Lower leg skin (tissue), 3 donors: ENCODE data around the gene PPP1R9B.

Experiments used
- POLR2A ChIP-seq, 2 donors: fragments of 450-650 bp; IDR thresholded peaks; one replicate each; pipeline ENCODE4 v1.6.1; 2016 to 2017; ENCODE audit warnings: antibody characterized with exemption in 2 of 2, mild to moderate bottlenecking in 1 of 2, moderate library complexity in 1 of 2
- TF ChIP-seq, protein P1 (sequence below), 3 donors: fragments of 450-650 bp; IDR thresholded peaks; one replicate each; pipeline ENCODE4 v1.5.1; 2016; ENCODE audit warnings: antibody characterized with exemption in 3 of 3, mild to moderate bottlenecking in 3 of 3, moderate library complexity in 2 of 3

DNA sequence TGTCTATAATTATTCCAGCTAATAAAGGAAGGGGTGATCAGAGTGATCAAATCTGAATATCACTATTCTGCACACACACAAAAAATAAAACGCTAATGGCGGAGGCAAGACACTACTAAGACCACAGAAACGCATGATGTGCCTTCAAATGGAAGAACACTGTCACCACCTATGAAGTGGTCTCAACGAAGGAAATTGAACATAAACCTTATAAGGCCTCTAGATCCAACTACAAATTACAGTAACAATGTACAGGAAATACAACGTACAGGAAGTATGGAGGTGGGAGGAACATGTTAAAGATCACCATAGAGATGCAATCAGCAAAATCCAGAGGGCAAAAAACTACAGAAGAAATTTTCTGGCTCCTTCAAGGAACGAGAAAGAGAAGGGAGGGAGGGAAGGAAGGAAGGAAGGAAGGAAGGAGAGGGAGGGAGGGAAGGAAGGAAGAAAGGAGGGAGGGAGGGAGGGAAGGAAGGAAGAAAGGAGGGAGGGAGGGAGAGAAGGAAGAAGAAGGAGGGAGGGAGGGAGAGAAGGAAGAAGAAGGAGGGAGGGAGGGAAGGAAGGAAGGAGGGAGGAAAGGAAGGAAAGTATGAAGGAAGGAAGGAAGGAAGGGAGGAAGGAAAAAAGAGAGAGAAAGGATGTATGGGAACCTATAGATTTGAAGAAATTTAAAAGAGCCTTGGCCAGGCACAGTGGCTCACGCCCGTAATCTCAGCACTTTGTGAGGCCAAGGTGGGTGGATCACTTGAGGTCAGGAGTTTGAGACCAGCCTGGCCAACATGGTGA, 12.2 kb upstream of the PPP1R9B start:
- TF ChIP-seq, protein P1, sequence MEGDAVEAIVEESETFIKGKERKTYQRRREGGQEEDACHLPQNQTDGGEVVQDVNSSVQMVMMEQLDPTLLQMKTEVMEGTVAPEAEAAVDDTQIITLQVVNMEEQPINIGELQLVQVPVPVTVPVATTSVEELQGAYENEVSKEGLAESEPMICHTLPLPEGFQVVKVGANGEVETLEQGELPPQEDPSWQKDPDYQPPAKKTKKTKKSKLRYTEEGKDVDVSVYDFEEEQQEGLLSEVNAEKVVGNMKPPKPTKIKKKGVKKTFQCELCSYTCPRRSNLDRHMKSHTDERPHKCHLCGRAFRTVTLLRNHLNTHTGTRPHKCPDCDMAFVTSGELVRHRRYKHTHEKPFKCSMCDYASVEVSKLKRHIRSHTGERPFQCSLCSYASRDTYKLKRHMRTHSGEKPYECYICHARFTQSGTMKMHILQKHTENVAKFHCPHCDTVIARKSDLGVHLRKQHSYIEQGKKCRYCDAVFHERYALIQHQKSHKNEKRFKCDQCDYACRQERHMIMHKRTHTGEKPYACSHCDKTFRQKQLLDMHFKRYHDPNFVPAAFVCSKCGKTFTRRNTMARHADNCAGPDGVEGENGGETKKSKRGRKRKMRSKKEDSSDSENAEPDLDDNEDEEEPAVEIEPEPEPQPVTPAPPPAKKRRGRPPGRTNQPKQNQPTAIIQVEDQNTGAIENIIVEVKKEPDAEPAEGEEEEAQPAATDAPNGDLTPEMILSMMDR (IDR thresholded peaks at IDR 0.05) = no peak
- no peak for TF ChIP-seq POLR2A (IDR thresholded peaks at IDR 0.05)
